MCF 10A (cell line): ENCODE results near the gene BANP. TPM values are rescaled to one million over a fixed set of nuclear protein-coding genes. Genes with fewer than 3 reads are reported as not detected.
"Not testable (repeated sequence)": the region's sequence is repeated elsewhere in the genome, so short reads cannot be mapped to it uniquely, and the experiment has no call there.

ENCODE experiments used
- Bru-seq: library from RNA; stranded (reverse); fragments of 400-500 nt; gene quantifications from one replicate; lab custom pipeline; 2021; lab: Mats Ljungman, UMichigan
- BruChase-seq, 2 experiments: library from RNA; stranded (reverse); fragments of 400-500 nt; gene quantifications; one replicate each; lab custom pipeline; 2021; lab: Mats Ljungman, UMichigan
- BruUV-seq: library from RNA; stranded (reverse); fragments of 400-500 nt; replicated peaks from 2 replicates; lab custom pipeline; 2021; lab: Mats Ljungman, UMichigan
- CTCF ChIA-PET: fragments of 300-600 bp; sonication (Branson Sonifier 250); formaldehyde crosslinking; extraction: SDS; loops from one replicate; lab custom pipeline; 2021; ENCODE audit warnings: antibody characterized with exemption, inconsistent platforms; lab: Yijun Ruan, JAX
- POLR2A ChIA-PET: fragments of 300-600, 350-650 bp; sonication (Branson Sonifier 250); formaldehyde crosslinking; extraction: SDS; loops from one replicate; lab custom pipeline; 2020; ENCODE audit warnings: antibody characterized with exemption, inconsistent platforms; lab: Yijun Ruan, JAX
- DNase-seq: peaks from one replicate; pipeline ENCODE4 v3.0.0-alpha.2; 2018; ENCODE audit not compliant: unreplicated experiment
- H3K27ac Mint-ChIP-seq: one replicate; pipeline ENCODE4 v1.8.0; 2022; ENCODE audit warnings: mild to moderate bottlenecking, low read depth, mixed read lengths; ENCODE audit not compliant: unreplicated experiment
- H3K27me3 Mint-ChIP-seq: one replicate; pipeline ENCODE4 v1.8.0; 2022; ENCODE audit warnings: mixed read lengths; ENCODE audit not compliant: insufficient read depth, unreplicated experiment
- H3K36me3 Mint-ChIP-seq: one replicate; pipeline ENCODE4 v1.8.0; 2022; ENCODE audit warnings: mild to moderate bottlenecking, moderate library complexity, mixed read lengths; ENCODE audit not compliant: insufficient read depth, unreplicated experiment
- H3K4me1 Mint-ChIP-seq: one replicate; pipeline ENCODE4 v1.8.0; 2022; ENCODE audit warnings: mixed read lengths; ENCODE audit not compliant: insufficient read depth, unreplicated experiment
- H3K4me3 Mint-ChIP-seq: one replicate; pipeline ENCODE4 v1.8.0; 2022; ENCODE audit warnings: mild to moderate bottlenecking, moderate library complexity, mixed read lengths; ENCODE audit not compliant: unreplicated experiment
- H3K9me3 Mint-ChIP-seq: one replicate; pipeline ENCODE4 v1.8.0; 2022; ENCODE audit warnings: mixed read lengths; ENCODE audit not compliant: unreplicated experiment
- intact Hi-C: fragments of 100-400 bp; cut with micrococcal nuclease; formaldehyde crosslinking; loops from 2 replicates; pipeline ENCODE4 v1.14.1; 2022
- long read RNA-seq: library from polyadenylated mRNA; stranded (forward); transcript quantifications from one replicate; pipeline ENCODE4 v2.0.0, GENCODE V29; 2022
- total RNA-seq: library from RNA; stranded (reverse); gene quantifications from 2 replicates; pipeline ENCODE4 v1.2.3, GENCODE V29; 2022
- TF ChIP-seq, protein P1 (sequence below): fragments of 200-600 bp; IDR thresholded peaks from one replicate; pipeline ENCODE4 v1.8.0; 2022; ENCODE audit warnings: antibody characterized with exemption, mild to moderate bottlenecking; ENCODE audit not compliant: unreplicated experiment

The BANP gene, protein sequence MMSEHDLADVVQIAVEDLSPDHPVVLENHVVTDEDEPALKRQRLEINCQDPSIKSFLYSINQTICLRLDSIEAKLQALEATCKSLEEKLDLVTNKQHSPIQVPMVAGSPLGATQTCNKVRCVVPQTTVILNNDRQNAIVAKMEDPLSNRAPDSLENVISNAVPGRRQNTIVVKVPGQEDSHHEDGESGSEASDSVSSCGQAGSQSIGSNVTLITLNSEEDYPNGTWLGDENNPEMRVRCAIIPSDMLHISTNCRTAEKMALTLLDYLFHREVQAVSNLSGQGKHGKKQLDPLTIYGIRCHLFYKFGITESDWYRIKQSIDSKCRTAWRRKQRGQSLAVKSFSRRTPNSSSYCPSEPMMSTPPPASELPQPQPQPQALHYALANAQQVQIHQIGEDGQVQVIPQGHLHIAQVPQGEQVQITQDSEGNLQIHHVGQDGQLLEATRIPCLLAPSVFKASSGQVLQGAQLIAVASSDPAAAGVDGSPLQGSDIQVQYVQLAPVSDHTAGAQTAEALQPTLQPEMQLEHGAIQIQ
- 38.2 and 41.5 TPM in 2 replicates for total RNA-seq
- Bru-seq, nascent RNA, result percentile 59 among the genes with signal in this experiment
- percentile 68 among the genes with signal in this experiment for BruChase-seq, experiment 1, labeled RNA remaining after a 6-hour chase
- BruChase-seq, experiment 2, labeled RNA remaining after a 2-hour chase, result percentile 68 among the genes with signal in this experiment
- long read RNA-seq, transcript BANP-202 (12 exons, 2,164 nt), result major isoform, 6 of 69 reads
- long read RNA-seq, partial matches to known transcripts, result 5 of 69 reads
- long read RNA-seq, other reads (novel, unspliced or antisense), result 53 of 69 reads

DNA sequence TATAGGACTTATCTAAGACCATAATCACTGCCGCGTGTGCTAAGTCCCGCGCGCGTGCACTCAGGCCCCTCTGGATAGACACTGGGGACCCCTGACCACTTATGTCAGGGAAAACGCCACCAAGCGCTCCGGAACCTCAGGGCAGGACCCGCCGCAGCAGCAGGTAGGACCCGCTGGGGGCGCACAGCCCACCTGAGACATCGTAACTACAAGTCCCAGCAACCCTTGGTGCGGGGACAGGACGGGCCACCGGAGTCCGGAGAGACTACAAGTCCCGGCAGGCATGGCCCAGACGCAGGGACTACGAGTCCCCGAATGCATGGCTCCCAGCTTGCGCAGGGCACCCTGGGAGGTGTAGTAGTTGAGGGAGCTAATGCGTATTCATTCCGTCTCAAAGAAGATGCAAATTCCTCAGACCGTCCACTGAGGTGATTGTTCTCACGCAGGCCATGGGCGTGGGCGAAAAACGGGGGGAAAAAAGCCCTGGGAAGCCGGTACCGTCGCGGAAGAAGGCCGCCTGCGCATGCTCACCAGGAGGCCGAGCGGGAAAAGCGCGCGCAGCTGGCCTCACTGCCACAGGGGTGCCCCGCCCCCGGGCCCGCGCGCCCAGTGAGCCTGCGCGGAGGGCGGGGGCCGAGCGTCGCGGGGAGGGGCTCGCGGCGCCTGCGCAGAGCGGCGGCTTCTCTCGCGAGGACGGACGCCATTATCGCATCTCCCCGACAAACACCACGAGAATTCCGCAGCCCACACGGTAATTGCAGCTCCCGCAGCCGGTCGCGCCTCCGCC lies at the start of gene BANP:
Gene BANP, plus strand, starts transcription at position 670 of the 787 bp plus-strand sequence. CDS start 23,682 bp downstream, outside the sequence.
- Mint-ChIP-seq H3K4me3 (peak within 1 kb of the TSS; percentile 92), H3K9me3 (no peaks in the 10 kb centered on the region), H3K4me1 (peaks cover 21% of the 10 kb centered on the region), H3K36me3 (peaks cover 34% of the 10 kb centered on the region), H3K27ac (peak within 1 kb of the TSS; percentile 97), H3K27me3 (no peaks in the 10 kb centered on the region)
- ChIA-PET POLR2A (interaction anchor here (0.6 to 2.9 kb wide), 14 partner anchors 11 to 906 kb away, joined by 3 to 14 read pairs (median 4); partner anchors contain the start of genes GALNS, KLHDC4, TRAPPC2L and ZC3H18), CTCF (no interaction called here)
- intact Hi-C loops, result no loop called here
- TF ChIP-seq, protein P1, sequence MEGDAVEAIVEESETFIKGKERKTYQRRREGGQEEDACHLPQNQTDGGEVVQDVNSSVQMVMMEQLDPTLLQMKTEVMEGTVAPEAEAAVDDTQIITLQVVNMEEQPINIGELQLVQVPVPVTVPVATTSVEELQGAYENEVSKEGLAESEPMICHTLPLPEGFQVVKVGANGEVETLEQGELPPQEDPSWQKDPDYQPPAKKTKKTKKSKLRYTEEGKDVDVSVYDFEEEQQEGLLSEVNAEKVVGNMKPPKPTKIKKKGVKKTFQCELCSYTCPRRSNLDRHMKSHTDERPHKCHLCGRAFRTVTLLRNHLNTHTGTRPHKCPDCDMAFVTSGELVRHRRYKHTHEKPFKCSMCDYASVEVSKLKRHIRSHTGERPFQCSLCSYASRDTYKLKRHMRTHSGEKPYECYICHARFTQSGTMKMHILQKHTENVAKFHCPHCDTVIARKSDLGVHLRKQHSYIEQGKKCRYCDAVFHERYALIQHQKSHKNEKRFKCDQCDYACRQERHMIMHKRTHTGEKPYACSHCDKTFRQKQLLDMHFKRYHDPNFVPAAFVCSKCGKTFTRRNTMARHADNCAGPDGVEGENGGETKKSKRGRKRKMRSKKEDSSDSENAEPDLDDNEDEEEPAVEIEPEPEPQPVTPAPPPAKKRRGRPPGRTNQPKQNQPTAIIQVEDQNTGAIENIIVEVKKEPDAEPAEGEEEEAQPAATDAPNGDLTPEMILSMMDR, result peak; percentile 27
- BruUV-seq, result no TSS peak
- peak; percentile 99 for DNase-seq

DNA sequence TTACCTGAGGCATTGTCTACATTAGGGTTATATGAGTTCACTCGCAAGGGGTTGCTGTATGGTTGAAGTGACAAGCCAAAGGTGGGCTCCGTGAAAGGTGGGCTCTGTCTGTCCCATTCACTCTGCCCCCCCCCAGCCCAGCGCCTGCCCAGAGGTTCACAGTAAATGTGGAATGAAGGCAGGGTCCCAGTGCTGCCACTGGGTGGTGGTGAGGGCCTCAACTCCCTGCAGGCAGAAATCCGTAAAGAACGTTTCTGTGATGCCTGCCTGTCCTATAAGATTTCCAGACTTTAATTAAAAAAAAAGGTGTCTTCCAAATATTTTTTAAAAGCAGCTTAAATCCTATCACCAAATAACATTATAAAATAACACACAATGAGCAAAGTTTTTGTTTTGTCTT lies 46.3 kb upstream of the BANP start:
- BruUV-seq, H3K4me3 Mint-ChIP-seq, H3K27ac Mint-ChIP-seq, DNase-seq, H3K36me3 Mint-ChIP-seq, POLR2A ChIA-PET, H3K4me1 Mint-ChIP-seq, H3K27me3 Mint-ChIP-seq, H3K9me3 Mint-ChIP-seq: not testable (repeated sequence)
- intact Hi-C loops, result loop anchor here (5.0 kb wide), 1 partner anchor 33 kb away; no protein-coding TSS in a partner anchor
- CTCF ChIA-PET, result interaction anchor here (0.6 to 1.9 kb wide), 2 partner anchors 34 to 79 kb away, joined by 3 to 9 read pairs; no protein-coding TSS in a partner anchor

DNA sequence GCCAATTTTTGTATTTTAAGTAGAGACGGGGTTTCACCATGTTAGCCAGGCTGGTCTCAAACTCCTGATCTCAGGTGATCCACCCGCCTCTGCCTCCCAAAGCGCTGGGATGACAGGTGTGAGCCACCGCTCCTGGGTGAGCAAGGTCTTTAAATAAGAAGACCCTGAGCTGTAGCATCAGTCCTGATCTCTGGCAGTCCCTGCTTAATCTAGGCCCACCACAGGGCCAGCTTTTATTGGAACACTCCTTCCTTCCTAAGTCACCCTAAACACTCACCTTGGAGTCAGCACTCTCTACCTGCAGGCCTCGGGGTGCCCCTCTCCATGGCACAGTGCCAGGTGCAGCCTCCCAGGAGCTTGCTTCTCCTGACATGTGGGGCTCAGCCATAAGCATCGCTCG lies 45.7 kb upstream of the BANP start:
- H3K36me3 Mint-ChIP-seq, H3K27ac Mint-ChIP-seq, H3K9me3 Mint-ChIP-seq, H3K27me3 Mint-ChIP-seq, DNase-seq, H3K4me3 Mint-ChIP-seq, POLR2A ChIA-PET, H3K4me1 Mint-ChIP-seq, BruUV-seq: not testable (repeated sequence)
- CTCF ChIA-PET, result interaction anchor here (0.6 to 1.9 kb wide), 4 partner anchors 30 to 126 kb away, joined by 3 to 9 read pairs (median 6); no protein-coding TSS in a partner anchor
- intact Hi-C loops, result loop anchor here (5.0 kb wide), 1 partner anchor 33 kb away; no protein-coding TSS in a partner anchor

DNA sequence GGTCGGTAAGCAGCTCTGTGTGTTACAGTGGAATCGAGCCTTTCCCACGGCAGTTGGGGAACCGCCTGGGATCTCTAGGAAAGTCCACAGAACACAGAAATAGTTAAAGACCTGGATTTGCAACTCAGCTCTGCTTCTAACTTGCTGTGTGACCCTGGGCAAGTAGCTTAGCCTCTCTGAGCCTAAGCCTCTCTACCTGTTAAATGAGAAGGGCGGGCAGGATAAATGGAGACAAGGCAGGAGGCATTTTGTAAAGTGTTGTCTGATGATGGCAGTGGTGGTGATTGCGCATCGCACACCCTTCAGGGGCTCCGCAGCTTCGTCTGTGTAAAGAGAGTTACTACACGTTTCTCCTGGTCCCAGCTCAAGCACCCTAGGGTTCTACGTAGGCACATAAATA lies 43.1 kb upstream of the BANP start:
- POLR2A ChIA-PET, result interaction anchor here (0.6 kb wide), 1 partner anchor 31 kb away, joined by 3 read pairs; no protein-coding TSS in a partner anchor
- H3K4me3 Mint-ChIP-seq, H3K4me1 Mint-ChIP-seq, H3K36me3 Mint-ChIP-seq, H3K27ac Mint-ChIP-seq, BruUV-seq, H3K9me3 Mint-ChIP-seq, DNase-seq: not testable (repeated sequence)
- CTCF ChIA-PET, result interaction anchor here (0.6 to 2.6 kb wide), 4 partner anchors 30 to 284 kb away, joined by 3 to 8 read pairs (median 4); no protein-coding TSS in a partner anchor
- peaks cover 15% of the 10 kb centered on the region for H3K27me3 Mint-ChIP-seq
- intact Hi-C loops, result loop anchor here (5.0 kb wide), 1 partner anchor 36 kb away; no protein-coding TSS in a partner anchor
